Measurements from ENCODE around the gene LRRN3.

Gene LRRN3

DNA sequence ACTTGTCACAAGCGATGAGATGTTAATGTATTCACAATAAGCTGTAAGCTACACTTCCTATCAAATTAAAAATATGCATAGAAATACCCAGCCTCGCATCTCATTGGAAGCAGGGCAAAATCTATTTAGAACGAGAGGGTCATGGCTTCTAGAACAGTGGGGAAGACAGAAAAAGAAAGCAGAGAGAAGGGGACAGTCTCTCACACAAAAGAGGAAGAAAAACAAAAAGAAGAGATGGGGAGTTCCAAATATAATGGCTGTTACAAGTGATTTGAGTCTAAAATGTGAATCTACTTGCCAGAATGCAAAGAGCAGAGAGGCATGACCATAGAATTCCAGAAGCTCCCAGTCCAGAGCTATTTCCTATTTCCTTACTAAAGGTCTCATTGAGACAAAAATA lies 13.8 kb downstream of the LRRN3 start:
- no peak for DNase-seq (ENCODE audit: low read depth in 1 of 2, low spot score in 1 of 2)

DNA sequence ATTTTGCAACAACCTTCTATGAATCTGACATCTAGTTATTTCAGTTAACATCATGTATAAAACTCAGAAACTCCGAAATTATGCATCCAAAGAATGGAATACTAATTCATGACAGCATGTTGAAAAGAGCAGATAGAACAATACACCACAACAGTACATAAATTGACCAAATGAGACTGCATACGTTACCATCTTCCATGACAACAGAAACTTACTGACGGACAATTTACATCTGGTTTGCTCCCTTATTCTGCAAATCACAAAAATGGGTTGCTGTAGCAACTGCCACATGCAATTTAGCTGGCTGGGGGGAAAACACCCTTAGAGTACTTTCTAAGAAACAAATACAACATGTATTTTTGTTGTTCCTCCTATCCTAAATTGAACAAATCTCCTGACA lies 14.3 kb downstream of the LRRN3 start:
- no peak for DNase-seq (ENCODE audit: low read depth in 1 of 2, low spot score in 1 of 2)

DNA sequence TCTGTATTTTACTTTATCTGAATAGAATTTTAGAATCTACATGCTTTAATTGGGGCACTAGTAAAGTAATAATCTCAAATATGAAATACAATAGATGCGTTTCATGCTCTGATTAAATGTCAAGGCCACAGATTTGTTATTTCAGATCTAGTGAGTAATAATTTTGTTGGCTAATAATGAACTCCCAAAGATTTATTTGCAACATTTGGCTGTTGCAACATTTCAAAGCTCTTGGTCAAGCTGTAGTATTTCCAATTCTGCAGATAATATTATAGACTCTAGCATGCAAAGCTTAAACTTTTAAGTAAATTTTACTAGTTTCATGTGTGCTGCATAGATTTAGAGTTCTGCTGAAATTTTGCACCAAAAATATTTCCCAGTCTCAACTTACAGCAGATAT lies 16.7 kb downstream of the LRRN3 start:
- DNase-seq (ENCODE audit: low read depth in 1 of 2, low spot score in 1 of 2), result no peak

DNA sequence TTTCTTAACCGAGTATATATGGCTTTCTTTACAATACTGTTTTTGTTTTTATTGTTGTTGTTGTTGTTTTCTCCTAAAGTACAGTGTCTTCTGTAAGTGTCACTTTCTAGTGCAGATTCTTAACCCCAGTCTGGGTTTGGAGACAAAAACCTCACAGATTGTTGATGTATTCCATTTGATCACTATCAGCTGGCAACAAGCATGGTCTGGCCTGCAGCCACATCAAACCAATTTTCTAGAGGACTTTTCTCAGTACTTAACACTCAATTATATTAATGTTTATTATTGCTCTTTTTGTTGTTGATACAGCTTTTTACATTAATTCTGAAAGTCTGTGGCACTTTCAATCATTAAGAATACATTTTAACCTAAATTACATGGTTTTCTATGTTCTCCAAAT lies 17.1 kb downstream of the LRRN3 start:
- no peak for DNase-seq (ENCODE audit: low read depth in 1 of 2, low spot score in 1 of 2)

DNA sequence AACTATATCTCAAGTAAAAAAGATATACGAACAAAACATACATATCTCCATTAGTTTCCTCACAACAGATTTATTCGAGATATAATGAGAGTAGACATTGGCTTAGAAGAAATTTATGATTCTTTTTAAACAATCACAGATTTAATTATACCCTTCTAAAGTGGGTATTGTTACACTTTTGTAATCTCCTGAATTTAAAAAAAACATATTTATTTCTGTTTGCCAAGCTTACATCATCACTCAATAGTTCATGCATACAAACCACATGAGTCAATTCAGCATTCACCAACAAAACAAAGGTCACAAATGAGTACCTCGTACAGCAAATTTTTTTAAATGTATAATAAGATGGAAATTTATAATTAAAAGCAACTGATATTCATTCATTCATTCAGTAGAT lies 17.6 kb downstream of the LRRN3 start:
- DNase-seq (ENCODE audit: low read depth in 1 of 2, low spot score in 1 of 2), result no peak

DNA sequence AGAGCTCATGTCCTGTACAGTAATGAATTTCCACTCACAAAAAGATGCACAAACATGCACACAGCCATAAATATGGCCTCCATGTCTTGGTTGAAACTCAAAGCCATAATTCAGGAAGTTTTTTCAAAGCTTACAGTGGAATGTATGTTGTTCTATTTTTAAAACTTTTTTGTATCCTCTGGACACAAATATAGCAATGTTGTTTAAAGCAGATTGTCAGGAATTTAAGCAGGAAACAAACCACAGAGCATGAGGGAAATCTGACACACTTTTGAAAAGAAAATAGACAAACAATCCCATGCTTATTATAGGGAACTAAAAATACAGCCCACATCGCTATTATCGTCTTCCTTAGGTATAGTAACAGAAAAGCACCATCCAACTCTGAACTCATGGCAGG lies 21.5 kb downstream of the LRRN3 start:
- DNase-seq (ENCODE audit: low read depth in 1 of 2, low spot score in 1 of 2), result no peak

DNA sequence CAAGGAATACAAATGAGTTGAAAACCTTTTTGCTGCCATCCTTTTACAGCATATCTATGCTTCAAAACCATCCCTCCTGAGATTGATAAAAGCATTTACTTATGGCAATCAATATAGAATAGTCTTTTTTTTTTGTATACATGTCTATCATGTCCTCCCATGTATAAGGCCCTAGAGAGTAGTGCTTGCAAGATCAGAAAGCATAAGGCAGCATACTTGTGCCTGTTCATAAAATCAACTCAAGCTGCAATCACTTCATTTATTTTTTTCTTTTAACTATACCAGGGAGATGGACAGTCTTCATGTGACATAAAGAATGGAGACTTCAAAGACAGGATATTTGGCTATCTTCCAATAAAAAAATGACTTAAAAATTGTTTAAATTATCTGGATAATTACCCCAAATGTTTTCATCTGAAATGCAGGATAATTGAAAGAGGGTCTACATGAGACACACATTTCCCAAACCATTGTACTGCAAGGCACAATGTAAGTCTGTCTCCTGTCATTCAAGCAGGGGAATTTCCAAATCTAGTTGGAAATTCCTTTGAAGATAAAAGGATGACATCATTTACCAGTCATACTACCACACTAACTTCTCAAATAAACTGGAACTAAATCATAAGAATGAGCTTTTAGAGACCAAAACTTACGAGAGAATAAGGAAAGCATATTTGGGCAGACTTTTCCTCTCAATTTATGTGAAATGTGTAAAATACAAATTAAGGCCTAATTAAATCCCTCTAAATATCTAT lies 22.5 kb downstream of the LRRN3 start:
- DNase-seq (ENCODE audit: low read depth in 1 of 2, low spot score in 1 of 2), result no peak

DNA sequence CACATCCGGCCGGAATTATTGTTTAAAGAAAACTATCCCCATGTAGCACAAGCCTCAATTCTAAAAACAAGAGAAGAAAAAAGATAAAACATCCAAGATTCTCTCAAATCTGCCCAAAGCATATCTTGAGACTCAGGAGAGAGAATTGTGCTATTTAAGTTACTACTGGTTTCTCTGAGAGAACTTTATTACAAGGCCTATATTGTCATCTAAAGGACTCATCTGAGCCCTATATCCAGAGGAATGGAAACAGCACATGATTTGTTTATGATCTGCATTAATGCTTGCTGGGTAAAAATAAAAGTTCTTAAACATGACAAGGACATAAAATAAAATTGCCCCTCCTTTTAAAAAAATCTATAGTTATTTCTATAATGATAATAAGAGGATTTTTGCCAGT lies 25.0 kb downstream of the LRRN3 start:
- DNase-seq (ENCODE audit: low read depth in 1 of 2, low spot score in 1 of 2), result no peak

DNA sequence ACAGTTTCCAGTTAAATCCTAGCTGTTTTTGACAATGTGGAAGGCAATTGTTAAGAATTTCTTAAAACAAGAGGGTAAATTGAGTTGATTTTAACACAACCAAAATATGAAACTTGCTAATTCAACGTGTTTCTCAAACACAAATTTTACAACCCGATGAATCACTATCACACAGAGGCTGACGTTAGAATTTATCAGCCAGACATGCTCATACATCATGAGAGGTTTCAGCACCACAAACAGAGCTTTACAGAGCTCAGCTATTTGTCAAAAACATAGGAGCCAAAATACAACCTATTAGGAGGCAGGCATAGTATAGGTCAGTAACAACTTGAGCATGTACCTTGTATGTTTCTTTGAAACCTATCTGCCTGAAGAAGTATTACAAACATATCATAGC lies 36.1 kb downstream of the LRRN3 start:
- DNase-seq (ENCODE audit: low read depth in 1 of 2, low spot score in 1 of 2), result no peak

DNA sequence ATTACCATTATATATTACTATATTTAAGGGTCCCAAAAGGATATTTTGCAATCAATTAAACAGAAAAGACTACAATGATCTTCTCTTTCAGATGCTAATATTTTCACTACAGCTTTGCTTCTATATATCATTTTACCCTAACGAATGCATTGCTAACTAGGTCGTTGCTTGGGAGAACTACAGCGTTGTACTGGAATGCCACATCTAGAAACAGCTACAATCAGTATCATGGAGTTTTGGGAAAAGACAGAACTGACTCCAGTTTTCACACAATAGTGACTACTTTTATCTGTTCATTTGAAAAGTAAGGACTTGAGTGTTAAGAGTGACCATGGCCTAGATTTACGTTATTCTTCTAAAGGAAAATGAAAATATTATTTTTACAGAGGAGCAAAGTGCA lies 38.5 kb downstream of the LRRN3 start:
- DNase-seq (ENCODE audit: low read depth in 1 of 2, low spot score in 1 of 2), result no peak

DNA sequence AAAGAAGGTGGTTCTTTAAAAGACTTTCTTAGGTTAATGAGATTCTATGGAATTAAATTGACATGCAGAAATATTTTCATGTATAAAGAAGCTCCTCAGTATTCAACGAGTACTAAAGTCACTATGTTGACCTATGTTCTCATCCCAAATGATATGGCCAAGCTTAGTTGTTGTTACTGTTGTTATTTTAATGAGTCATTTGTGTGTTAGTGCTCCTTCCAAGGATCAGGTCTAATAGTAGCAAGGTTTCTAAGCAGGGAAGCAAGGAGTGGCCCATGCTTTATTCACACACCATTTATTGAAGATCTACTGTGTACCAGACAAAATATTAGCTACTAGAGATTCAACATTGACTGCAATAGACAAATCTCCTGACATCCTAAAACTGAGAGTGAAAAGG lies 41.9 kb downstream of the LRRN3 start:
- DNase-seq (ENCODE audit: low read depth in 1 of 2, low spot score in 1 of 2), result no peak

DNA sequence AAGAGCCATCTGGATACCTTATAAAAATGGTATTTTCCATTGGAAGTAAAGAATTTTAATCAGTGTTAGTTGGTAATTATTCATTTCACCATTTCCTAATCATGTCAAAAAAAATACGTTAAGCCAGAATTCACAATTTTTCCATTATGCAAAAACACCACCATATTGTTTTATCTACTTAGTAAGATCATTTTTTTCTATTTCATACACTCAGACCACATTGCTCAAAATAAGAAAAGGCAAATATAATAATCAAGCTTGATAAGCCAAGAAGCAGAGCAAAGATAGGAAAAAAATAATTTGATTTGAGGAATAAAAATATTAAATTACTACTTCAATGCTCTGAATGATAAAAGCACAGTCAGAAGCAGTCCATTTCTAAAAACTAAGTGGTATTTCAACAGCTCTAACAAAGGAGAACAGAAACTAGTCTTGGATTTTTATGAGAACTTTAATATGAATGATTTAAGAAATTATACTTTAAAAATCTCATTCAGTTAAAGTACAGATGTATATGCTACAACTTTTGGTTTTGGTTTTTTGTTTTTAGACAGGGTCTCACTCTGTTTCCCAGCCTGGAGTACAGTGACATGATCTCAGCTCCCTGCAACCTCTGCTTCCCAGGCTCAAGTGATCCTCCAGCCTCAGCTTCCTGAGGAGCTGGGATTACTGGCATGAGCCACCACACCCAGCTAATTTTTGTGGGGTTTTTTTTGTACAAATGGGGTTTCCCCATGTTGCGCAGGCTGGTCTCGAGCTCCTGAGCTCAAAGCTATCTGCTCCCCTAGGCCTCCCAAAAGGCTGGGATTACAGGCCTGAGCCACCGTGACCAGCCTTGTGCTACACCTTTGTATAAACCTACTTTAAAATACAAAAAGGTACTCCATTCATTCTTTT lies 46.6 kb downstream of the LRRN3 start:
- peak; percentile 28 to 30 for DNase-seq (ENCODE audit: low read depth in 1 of 2, low spot score in 1 of 2)

DNA sequence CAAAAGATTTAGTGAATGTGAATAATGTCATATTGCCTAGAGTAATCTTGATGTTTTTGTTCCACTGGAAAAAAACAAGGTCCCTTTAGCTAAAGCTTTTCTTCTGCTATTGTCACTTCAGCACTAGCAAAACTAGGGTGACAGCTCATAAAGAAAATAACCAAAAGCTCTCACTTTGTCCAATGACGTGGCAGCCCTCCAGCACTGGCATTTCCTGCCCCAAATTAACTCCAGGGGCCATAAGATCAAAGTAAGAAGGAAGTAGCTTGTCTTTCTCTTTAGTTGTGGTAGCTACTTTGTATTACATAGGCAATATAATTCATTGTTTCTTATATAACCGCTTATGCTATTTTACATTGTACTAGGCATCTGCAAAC lies 47.3 kb downstream of the LRRN3 start:
- peak in 1 of 2 donors; percentile 53 for DNase-seq (ENCODE audit: low read depth in 1 of 2, low spot score in 1 of 2)

DNA sequence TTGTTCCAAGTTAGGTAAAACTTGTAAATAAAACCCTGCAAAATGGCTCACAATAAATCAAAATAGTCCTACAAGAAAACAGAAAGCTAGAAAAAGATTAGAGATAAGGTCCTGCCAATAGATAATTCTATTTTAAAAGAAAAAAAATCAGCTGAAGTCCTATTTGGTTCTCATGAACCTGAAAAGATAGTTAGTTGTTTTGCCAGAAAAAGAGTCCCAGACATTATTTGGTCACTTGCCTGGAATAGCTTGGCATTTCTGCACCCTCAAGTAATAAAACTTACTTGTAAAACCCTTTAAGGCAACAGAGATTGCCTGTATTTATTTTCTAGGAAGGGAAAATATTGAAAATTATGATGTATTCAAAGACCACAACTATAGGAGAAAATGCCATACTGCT lies 47.7 kb downstream of the LRRN3 start:
- DNase-seq (ENCODE audit: low read depth in 1 of 2, low spot score in 1 of 2), result no peak

DNA sequence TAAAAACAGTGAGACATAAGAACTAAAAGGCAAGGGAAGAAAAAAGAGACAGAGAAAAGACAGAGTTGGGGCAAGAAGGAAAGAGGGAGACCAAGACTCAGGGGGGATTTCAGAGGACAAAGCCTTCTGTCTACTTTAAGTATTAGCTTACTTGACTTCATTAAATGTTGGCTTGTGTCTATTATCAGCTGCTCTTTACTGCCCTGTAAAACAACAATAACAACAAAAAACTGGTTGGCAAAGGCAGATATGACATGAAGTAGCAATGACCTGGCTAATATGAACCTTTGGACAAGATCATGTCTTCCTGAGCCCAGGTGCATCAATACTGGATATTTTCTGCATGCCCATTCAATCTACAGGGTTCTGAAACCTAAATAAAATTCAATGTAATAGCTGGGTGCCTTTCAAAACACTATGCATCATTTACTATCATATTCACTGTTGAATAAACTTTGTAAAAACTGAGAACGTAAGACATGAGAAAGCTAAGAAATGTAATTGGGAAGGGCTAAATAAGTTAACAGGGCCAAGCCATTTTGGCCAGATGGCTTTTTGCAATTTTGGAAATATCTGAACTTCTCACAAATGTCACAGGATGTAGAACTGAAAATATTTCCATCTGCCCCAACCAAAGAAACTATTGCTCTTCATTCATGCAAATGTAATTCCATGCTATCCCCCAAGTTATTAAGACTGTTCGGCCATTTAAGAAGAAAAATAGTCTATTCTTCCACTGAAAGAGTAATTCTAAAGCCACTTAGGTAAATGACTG lies 49.4 kb downstream of the LRRN3 start:
- no peak for DNase-seq (ENCODE audit: low read depth in 1 of 2, low spot score in 1 of 2)

DNA sequence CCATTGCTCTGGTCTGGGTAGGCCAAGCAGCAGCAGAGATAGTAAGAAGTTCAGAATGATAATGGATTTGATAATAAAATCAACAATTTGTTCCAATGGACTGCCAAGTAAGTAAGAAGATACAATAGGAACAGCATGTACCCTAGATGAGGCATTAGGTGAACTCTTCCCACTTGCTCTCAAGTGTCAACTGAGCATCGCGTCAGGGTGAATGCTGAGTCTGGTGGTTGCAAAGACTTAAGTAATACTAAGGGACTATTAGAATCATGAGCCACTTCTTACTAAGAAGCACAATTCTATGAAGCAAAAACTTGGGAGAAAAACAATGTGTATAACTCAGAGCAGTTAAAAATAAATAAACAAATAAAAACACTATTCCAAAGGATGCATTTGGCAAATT lies 54.5 kb downstream of the LRRN3 start:
- DNase-seq (ENCODE audit: low read depth in 1 of 2, low spot score in 1 of 2), result no peak

DNA sequence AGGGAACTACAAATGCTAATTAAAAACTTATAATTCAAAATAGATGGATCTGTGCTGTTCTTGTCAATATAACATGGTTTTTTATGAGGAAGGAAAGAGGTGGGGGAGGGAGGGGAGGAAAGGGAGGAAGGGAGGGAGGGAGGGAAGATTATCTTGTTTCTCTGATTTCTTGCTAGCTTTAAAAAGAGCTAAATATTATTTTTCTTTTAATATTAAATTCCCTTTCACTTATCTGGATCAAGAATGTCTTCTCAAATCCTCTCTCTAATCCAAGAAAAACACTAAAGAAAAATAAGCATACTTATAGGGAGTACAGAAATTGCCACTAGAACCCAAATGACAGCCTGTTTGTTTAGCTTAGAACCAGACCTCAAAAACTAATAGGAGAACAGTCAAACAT lies 55.2 kb downstream of the LRRN3 start:
- no peak for DNase-seq (ENCODE audit: low read depth in 1 of 2, low spot score in 1 of 2)

DNA sequence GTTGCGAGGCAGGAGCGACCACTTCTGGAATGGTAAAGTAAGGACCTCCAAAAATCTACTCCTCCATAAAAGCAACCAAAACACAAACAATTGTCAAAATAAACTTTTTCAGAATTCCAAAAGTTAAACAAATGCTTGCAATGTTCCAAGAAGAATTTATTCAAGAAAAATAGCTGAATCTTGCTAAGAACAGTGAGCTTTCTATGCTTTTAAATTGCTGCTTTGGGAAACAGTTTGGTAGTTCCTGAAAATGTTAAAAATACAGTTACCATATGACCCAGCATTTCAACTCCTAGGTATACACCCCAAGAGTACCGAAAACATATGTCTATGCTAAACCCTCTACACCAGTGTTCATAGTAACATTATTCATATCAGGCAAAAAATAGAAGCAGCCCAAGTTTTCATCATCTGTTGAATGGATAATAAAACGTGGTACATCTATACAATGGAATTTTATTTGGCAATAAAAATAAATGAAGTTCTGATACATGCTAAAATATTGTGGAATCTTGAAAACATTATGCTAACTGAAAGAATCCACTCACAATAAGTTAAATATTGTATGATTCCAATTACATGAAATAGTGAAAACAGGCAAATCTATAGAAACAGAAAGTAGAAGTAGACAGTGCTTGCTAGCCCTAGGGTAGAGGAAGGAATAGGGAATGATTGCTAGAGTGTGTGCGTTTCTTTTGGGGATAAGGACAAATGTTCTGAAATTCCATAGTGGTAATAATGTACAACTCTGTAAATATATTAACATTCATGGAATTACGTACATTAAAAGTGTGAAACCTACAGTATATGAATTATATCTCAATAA lies 57.0 kb downstream of the LRRN3 start:
- no peak for DNase-seq (ENCODE audit: low read depth in 1 of 2, low spot score in 1 of 2)

DNA sequence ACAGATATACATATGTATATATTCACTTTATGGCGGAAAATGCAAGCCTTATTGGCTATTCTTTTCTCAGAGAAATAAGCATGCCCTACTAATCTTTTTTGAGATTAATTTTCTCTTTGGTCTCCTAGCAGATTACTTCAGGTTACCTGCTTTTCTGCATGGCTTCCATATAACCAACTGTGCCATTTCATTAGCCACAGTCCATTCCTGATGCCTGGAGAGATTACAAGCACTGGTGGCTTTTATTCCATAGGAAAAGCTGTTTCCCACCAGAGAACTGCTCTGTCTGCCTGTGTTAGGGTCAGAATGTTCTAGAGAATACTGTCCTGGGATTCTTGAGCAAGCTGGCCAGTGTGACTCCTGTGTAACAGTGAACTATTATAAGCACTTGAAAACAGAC lies 59.8 kb downstream of the LRRN3 start:
- DNase-seq (ENCODE audit: low read depth in 1 of 2, low spot score in 1 of 2), result no peak

DNA sequence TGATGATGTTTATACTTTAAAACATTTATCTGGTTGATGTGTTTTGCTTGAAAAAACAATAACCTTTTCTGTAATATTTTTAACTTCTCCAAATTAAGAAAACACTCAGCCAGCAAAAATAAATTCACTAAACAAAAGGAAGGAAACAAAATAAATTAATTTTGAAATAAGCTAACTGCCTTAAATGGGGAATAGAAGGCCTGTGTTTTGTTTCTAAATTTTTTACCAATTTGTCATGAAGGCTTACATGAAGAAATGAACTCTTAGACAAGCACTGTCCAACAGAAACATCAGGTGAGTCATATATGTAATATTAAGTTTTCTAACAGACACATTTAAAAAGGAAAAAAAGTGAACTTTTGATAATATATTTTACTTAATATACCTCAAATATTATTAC lies 68.5 kb downstream of the LRRN3 start:
- DNase-seq (ENCODE audit: low read depth in 1 of 2, low spot score in 1 of 2), result no peak

DNA sequence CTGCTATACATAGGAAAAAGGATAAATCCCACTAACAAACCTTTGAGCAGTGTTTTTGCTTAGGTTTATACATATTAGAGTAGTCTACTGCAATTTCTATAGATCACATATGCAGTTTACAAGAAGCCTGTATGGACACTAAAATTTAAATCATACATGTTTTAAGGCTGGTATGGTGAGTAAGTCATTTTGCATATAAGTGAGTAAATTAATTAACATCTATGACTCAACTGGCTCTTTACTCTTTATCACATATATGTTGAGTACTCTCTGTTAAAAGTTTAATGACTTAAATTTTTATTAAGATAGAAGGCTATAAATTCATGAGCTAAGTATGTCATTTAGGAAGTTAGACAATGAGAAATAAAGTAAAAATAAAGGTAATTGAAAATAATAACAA lies 69.4 kb downstream of the LRRN3 start:
- no peak for DNase-seq (ENCODE audit: low read depth in 1 of 2, low spot score in 1 of 2)
